GM21367 (cell line): ENCODE data around the gene DEFB113.
"Not testable (repeated sequence)": the region's sequence is repeated elsewhere in the genome, so short reads cannot be mapped to it uniquely, and the experiment has no call there.

ENCODE experiments used
- ATAC-seq: cut with Tn5 transposase; IDR thresholded peaks from one replicate; pipeline ENCODE4 v1.9.1; 2021; ENCODE audit not compliant: unreplicated experiment

Gene DEFB113

GRCh38 chr6:49969605-49970004 lies at the start of gene DEFB113:
DEFB113 (minus strand) TSS chr6:49969625; CDS start chr6:49969625, 0 bp downstream.
- ATAC-seq, result no peak

GRCh38 chr6:50007819-50008218 lies 38.4 kb upstream of the DEFB113 start:
- no peak for ATAC-seq

- ATAC-seq, result no peak
Observed at GRCh38 chr6:50003139-50003538, 33.7 kb upstream of the DEFB113 start.

GRCh38 chr6:49995278-49995677 lies 25.9 kb upstream of the DEFB113 start:
- no peak for ATAC-seq

- no peak for ATAC-seq
Observed at GRCh38 chr6:49988900-49989299, 19.5 kb upstream of the DEFB113 start.

- ATAC-seq, result no peak
Observed at GRCh38 chr6:49987749-49988148, 18.3 kb upstream of the DEFB113 start.

- ATAC-seq, result no peak
Observed at GRCh38 chr6:49986551-49986950, 17.1 kb upstream of the DEFB113 start.

- ATAC-seq, result no peak
Observed at GRCh38 chr6:49982046-49982445, 12.6 kb upstream of the DEFB113 start.

GRCh38 chr6:49980898-49981297 lies 11.5 kb upstream of the DEFB113 start:
- no peak for ATAC-seq

- no peak for ATAC-seq
Observed at GRCh38 chr6:49979584-49979983, 10.2 kb upstream of the DEFB113 start.

- peak; percentile 44 for ATAC-seq
Observed at GRCh38 chr6:49978332-49979226, 9.2 kb upstream of the DEFB113 start.

GRCh38 chr6:49966823-49967222 lies 2.6 kb downstream of the DEFB113 start:
- no peak for ATAC-seq

- ATAC-seq, result no peak
Observed at GRCh38 chr6:49966334-49966733, 3.1 kb downstream of the DEFB113 start.

- ATAC-seq, result no peak
Observed at GRCh38 chr6:49964064-49964463, 5.4 kb downstream of the DEFB113 start, which contains the start of gene DEFB114. DEFB114 (minus strand) TSS chr6:49964164; CDS start chr6:49964105, 59 bp downstream.

- no peak for ATAC-seq
Observed at GRCh38 chr6:49958180-49958579, 11.2 kb downstream of the DEFB113 start.

- no peak for ATAC-seq
Observed at GRCh38 chr6:49955847-49956246, 13.6 kb downstream of the DEFB113 start.

- no peak for ATAC-seq
Observed at GRCh38 chr6:49951926-49952325, 17.5 kb downstream of the DEFB113 start.

GRCh38 chr6:49950415-49950751 lies 19.0 kb downstream of the DEFB113 start:
- ATAC-seq, result no peak

GRCh38 chr6:49949062-49949461 lies 20.4 kb downstream of the DEFB113 start:
- ATAC-seq, result no peak

GRCh38 chr6:49946835-49947234 lies 22.6 kb downstream of the DEFB113 start:
- ATAC-seq, result no peak

- not testable (repeated sequence) for ATAC-seq
Observed at GRCh38 chr6:49944068-49944467, 25.4 kb downstream of the DEFB113 start.

- no peak for ATAC-seq
Observed at GRCh38 chr6:49939993-49940498, 29.4 kb downstream of the DEFB113 start.

- ATAC-seq, result no peak
Observed at GRCh38 chr6:49937811-49938210, 31.6 kb downstream of the DEFB113 start.
